ENCODE measurements around the gene NELL2. TPM values are rescaled to one million over a fixed set of nuclear protein-coding genes. Genes with fewer than 3 reads are reported as not detected.

Gene NELL2
- polyA plus RNA-seq, 2 of the 4 experiments (the other 2 are of a cell fraction): 0.16 TPM; not detected in 1

GRCh38 chr12:44626883-44627282 lies 249.2 kb downstream of the NELL2 start:
- no peaks in the 10 kb centered on the region for H3K9me3 ChIP-seq
- CTCF ChIA-PET: no interaction called here
- H3K4me3 ChIP-seq: no peak overlapping the region
- H3K4me2 ChIP-seq: no peak overlapping the region
- FAIRE-seq (no peak), ATAC-seq (no peak), DNase-seq (ENCODE audit: low read depth in 1 of 2, low spot score in 1 of 2) (no peak)
- no peaks in the 10 kb centered on the region for H3K4me1 ChIP-seq
- WGBS (ENCODE audit: missing lambda C conversion rate): 6% methylated on average over 2 of the region's 2 CpGs
- TF ChIP-seq E2F6 (IDR thresholded peaks at IDR 0.05; ENCODE audit: borderline replicate concordance, low read depth): no peak
- no peak for TF ChIP-seq CTCF (IDR thresholded peaks at IDR 0.05)
- no peak for TF ChIP-seq HDAC2 (IDR thresholded peaks at IDR 0.05)
- no peak for TF ChIP-seq HEYL (CRISPR knock-in tag; IDR thresholded peaks at IDR 0.05)
- TF ChIP-seq POLR2A (IDR thresholded peaks at IDR 0.05; ENCODE audit: low read length): no peak
- TF ChIP-seq FOXS1 (CRISPR knock-in tag; IDR thresholded peaks at IDR 0.05): no peak
- no peak for TF ChIP-seq MAFK (IDR thresholded peaks at IDR 0.05; ENCODE audit: partially characterized antibody)
- no peak for TF ChIP-seq BHLHE40 (IDR thresholded peaks at IDR 0.05; ENCODE audit: low read depth, low read length)
- TF ChIP-seq EHMT2 (IDR thresholded peaks at IDR 0.05; ENCODE audit: low read depth): no peak
- no peak for TF ChIP-seq ZNF302 (CRISPR knock-in tag; IDR thresholded peaks at IDR 0.05)
- TF ChIP-seq USF2 (IDR thresholded peaks at IDR 0.05): no peak
- TF ChIP-seq CEBPB (IDR thresholded peaks at IDR 0.05): no peak
- POLR2A ChIA-PET: no interaction called here
- no peak overlapping the region for H3K27ac ChIP-seq

GRCh38 chr12:44618946-44619345 lies 257.2 kb downstream of the NELL2 start:
- no peak for TF ChIP-seq RNF2 (IDR thresholded peaks at IDR 0.05; ENCODE audit: borderline replicate concordance, low read depth)
- TF ChIP-seq KDM5A (IDR thresholded peaks at IDR 0.05): no peak
- no peak for TF ChIP-seq RFX5 (IDR thresholded peaks at IDR 0.05)
- no peak for TF ChIP-seq SMC3 (IDR thresholded peaks at IDR 0.05)
- TF ChIP-seq PHF8 (IDR thresholded peaks at IDR 0.05; ENCODE audit: borderline replicate concordance, low read depth): no peak
- TF ChIP-seq HES2 (IDR thresholded peaks at IDR 0.05): no peak
- H3K4me3 ChIP-seq: no peak overlapping the region
- no peak overlapping the region for H3K4me2 ChIP-seq
- no peak for FAIRE-seq
- ChIA-PET CTCF (no interaction called here), POLR2A (no interaction called here)
- 16% methylated on average over 5 of the region's 5 CpGs for WGBS (ENCODE audit: missing lambda C conversion rate)
- ATAC-seq: no peak
- no peaks in the 10 kb centered on the region for H3K4me1 ChIP-seq
- H3K9me3 ChIP-seq: no peaks in the 10 kb centered on the region
- no peak overlapping the region for H3K27ac ChIP-seq
- DNase-seq (ENCODE audit: low read depth in 1 of 2, low spot score in 1 of 2): no peak

- DNase-seq (ENCODE audit: low read depth in 1 of 2, low spot score in 1 of 2) (no peak), FAIRE-seq (no peak), ATAC-seq (no peak)
- POLR2A ChIA-PET: no interaction called here
- H3K4me2 ChIP-seq: no peak overlapping the region
- no peak overlapping the region for H3K27ac ChIP-seq
- no peaks in the 10 kb centered on the region for H3K4me1 ChIP-seq
- CTCF ChIA-PET: no interaction called here
- no peak for TF ChIP-seq USF2 (IDR thresholded peaks at IDR 0.05)
- no peak for TF ChIP-seq TFCP2L1 (CRISPR knock-in tag; IDR thresholded peaks at IDR 0.05)
- TF ChIP-seq BCL3 (IDR thresholded peaks at IDR 0.05): no peak
- no peak for TF ChIP-seq FOSB (CRISPR knock-in tag; IDR thresholded peaks at IDR 0.05)
- no peak for TF ChIP-seq CBX2 (IDR thresholded peaks at IDR 0.05; ENCODE audit: borderline replicate concordance, low read depth)
- TF ChIP-seq SREBF2 (IDR thresholded peaks at IDR 0.05): no peak
- no peak for TF ChIP-seq MYC (IDR thresholded peaks at IDR 0.05; ENCODE audit: borderline replicate concordance, low read length)
- no peak for TF ChIP-seq E2F6 (IDR thresholded peaks at IDR 0.05; ENCODE audit: borderline replicate concordance, low read depth)
- TF ChIP-seq EP300 (IDR thresholded peaks at IDR 0.05): no peak
- TF ChIP-seq CHD4 (IDR thresholded peaks at IDR 0.05; ENCODE audit: borderline replicate concordance): no peak
- WGBS (ENCODE audit: missing lambda C conversion rate): 23% methylated on average over 3 of the region's 3 CpGs
- H3K4me3 ChIP-seq: no peak overlapping the region
- H3K9me3 ChIP-seq: no peaks in the 10 kb centered on the region
Observed at GRCh38 chr12:44616402-44616801, 259.7 kb downstream of the NELL2 start.

All from A549 (cell line).